ENCODE results near the gene CCSAP. TPM values are rescaled to one million over a fixed set of nuclear protein-coding genes. Genes with fewer than 3 reads are reported as not detected.
"Not testable (repeated sequence)": the region's sequence is repeated elsewhere in the genome, so short reads cannot be mapped to it uniquely, and the experiment has no call there.

The CCSAP gene
- total and polyA plus RNA-seq, 8 donors, result 7.1 to 11.4 (median 9.2) TPM

- Histone ChIP-seq H3K4me3 (no peak overlapping the region), H3K27ac (no peak overlapping the region), H3K36me3 (peaks cover 0 to 30% of the 10 kb centered on the region in 2 donors), H3K27me3 (no peaks in the 10 kb centered on the region), H3K4me1 (no peaks in the 10 kb centered on the region), H3K9me3 (no peaks in the 10 kb centered on the region)
- intact Hi-C loops (cut with DNase I), result no loop called here
- ATAC-seq, result no peak
- no peak for DNase-seq
- TF ChIP-seq CTCF (IDR thresholded peaks at IDR 0.05), result no peak
Observed at GRCh38 chr1:229293528-229294204, 49.2 kb downstream of the CCSAP start.

- H3K9me3 ChIP-seq; H3K4me3 ChIP-seq; H3K4me1 ChIP-seq; intact Hi-C loops (cut with DNase I); H3K27me3 ChIP-seq; ATAC-seq; DNase-seq; H3K27ac ChIP-seq: not testable (repeated sequence)
- H3K36me3 ChIP-seq, result peaks cover 0 to 10% of the 10 kb centered on the region in 2 donors
Observed at GRCh38 chr1:229291686-229292085, 51.2 kb downstream of the CCSAP start.

- DNase-seq, result no peak
- no peaks in the 10 kb centered on the region for H3K27me3 ChIP-seq
- no peak for TF ChIP-seq CTCF (IDR thresholded peaks at IDR 0.05)
- peaks cover 0 to 8% of the 10 kb centered on the region in 2 donors for H3K36me3 ChIP-seq
- intact Hi-C loops (cut with DNase I), result no loop called here
- no peak for ATAC-seq
- H3K4me1 ChIP-seq, result peaks cover 0 to 10% of the 10 kb centered on the region in 2 donors
- H3K9me3 ChIP-seq, result no peaks in the 10 kb centered on the region
- no peak overlapping the region for H3K27ac ChIP-seq
- no peak overlapping the region for H3K4me3 ChIP-seq
Observed at GRCh38 chr1:229288516-229288915, 54.3 kb downstream of the CCSAP start.

- Histone ChIP-seq H3K4me1 (peaks cover 0 to 10% of the 10 kb centered on the region in 2 donors), H3K36me3 (peaks cover 0 to 8% of the 10 kb centered on the region in 2 donors), H3K9me3 (no peaks in the 10 kb centered on the region), H3K27me3 (no peaks in the 10 kb centered on the region), H3K4me3 (no peak overlapping the region), H3K27ac (no peak overlapping the region)
- intact Hi-C loops (cut with DNase I), result no loop called here
- TF ChIP-seq CTCF (IDR thresholded peaks at IDR 0.05), result no peak
- ATAC-seq, result peak; percentile 56
- DNase-seq, result no peak
Observed at GRCh38 chr1:229287267-229287666, 55.6 kb downstream of the CCSAP start.

GRCh38 chr1:229286099-229286766, 56.6 kb downstream of the CCSAP start:
- TF ChIP-seq CTCF (IDR thresholded peaks at IDR 0.05), result no peak
- H3K36me3 ChIP-seq, result peaks cover 0 to 4% of the 10 kb centered on the region in 2 donors
- peaks cover 0 to 10% of the 10 kb centered on the region in 2 donors for H3K4me1 ChIP-seq
- intact Hi-C loops (cut with DNase I), result no loop called here
- DNase-seq (no peak), ATAC-seq (no peak)
- H3K27ac ChIP-seq, result no peak overlapping the region
- H3K4me3 ChIP-seq, result no peak overlapping the region
- no peaks in the 10 kb centered on the region for H3K9me3 ChIP-seq
- H3K27me3 ChIP-seq, result no peaks in the 10 kb centered on the region

Measured in left lung (tissue), 10 donors.